ENCODE results near the gene SLC7A8. TPM values are rescaled to one million over a fixed set of nuclear protein-coding genes. Genes with fewer than 3 reads are reported as not detected.

The SLC7A8 gene
- total and polyA plus RNA-seq, 3 donors from 2014 or later: 73.5 to 94.2 (median 78.2) TPM

- intact Hi-C loops (cut with DNase I; ENCODE audit: low total_unique reads): no loop called here
- no peak overlapping the region for H3K27ac ChIP-seq
Measured at GRCh38 chr14:23147676-23148075, 35.8 kb downstream of the SLC7A8 start.

GRCh38 chr14:23146980-23147379 is 36.5 kb downstream of the SLC7A8 start:
- intact Hi-C loops (cut with DNase I; ENCODE audit: low total_unique reads): no loop called here
- WGBS, 2 donors: 95 to 96% methylated on average over 4 of the region's 4 CpGs
- no peak for DNase-seq
- Histone ChIP-seq H3K27ac (no peak overlapping the region), H3K4me3 (no peak overlapping the region), H3K4me1 (peaks cover 32% of the 10 kb centered on the region), H3K9me3 (no peaks in the 10 kb centered on the region), H3K36me3 (ENCODE audit: low read depth, missing control alignments) (no peaks in the 10 kb centered on the region), H3K27me3 (no peaks in the 10 kb centered on the region)
- TF ChIP-seq, protein P1, sequence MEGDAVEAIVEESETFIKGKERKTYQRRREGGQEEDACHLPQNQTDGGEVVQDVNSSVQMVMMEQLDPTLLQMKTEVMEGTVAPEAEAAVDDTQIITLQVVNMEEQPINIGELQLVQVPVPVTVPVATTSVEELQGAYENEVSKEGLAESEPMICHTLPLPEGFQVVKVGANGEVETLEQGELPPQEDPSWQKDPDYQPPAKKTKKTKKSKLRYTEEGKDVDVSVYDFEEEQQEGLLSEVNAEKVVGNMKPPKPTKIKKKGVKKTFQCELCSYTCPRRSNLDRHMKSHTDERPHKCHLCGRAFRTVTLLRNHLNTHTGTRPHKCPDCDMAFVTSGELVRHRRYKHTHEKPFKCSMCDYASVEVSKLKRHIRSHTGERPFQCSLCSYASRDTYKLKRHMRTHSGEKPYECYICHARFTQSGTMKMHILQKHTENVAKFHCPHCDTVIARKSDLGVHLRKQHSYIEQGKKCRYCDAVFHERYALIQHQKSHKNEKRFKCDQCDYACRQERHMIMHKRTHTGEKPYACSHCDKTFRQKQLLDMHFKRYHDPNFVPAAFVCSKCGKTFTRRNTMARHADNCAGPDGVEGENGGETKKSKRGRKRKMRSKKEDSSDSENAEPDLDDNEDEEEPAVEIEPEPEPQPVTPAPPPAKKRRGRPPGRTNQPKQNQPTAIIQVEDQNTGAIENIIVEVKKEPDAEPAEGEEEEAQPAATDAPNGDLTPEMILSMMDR (IDR thresholded peaks at IDR 0.05): no peak
- no peak for TF ChIP-seq POLR2A (IDR thresholded peaks at IDR 0.05)

More at GRCh38 chr14:23147676-23148075, 35.8 kb downstream of the SLC7A8 start:
- Histone ChIP-seq H3K9me3 (no peaks in the 10 kb centered on the region), H3K4me1 (peaks cover 39% of the 10 kb centered on the region), H3K36me3 (ENCODE audit: low read depth, missing control alignments) (no peaks in the 10 kb centered on the region), H3K4me3 (no peak overlapping the region), H3K27me3 (no peaks in the 10 kb centered on the region)
- WGBS, 2 donors: 64 to 88% methylated on average over 1 of the region's 1 CpG
- no peak for TF ChIP-seq POLR2A (IDR thresholded peaks at IDR 0.05)
- TF ChIP-seq, protein P1 (IDR thresholded peaks at IDR 0.05): no peak
- DNase-seq: peak; percentile 80

GRCh38 chr14:23146351-23146910 is 37.0 kb downstream of the SLC7A8 start:
- DNase-seq: no peak
- Histone ChIP-seq H3K36me3 (ENCODE audit: low read depth, missing control alignments) (no peaks in the 10 kb centered on the region), H3K27me3 (no peaks in the 10 kb centered on the region), H3K4me1 (peaks cover 26% of the 10 kb centered on the region), H3K4me3 (no peak overlapping the region), H3K9me3 (no peaks in the 10 kb centered on the region), H3K27ac (peak overlapping the region; percentile 47 to 64)
- TF ChIP-seq, protein P1 (IDR thresholded peaks at IDR 0.05): no peak
- TF ChIP-seq POLR2A (IDR thresholded peaks at IDR 0.05): no peak
- intact Hi-C loops (cut with DNase I; ENCODE audit: low total_unique reads): no loop called here
- 83 to 86% methylated on average over 2 of the region's 2 CpGs for WGBS, 2 donors

- intact Hi-C loops (cut with DNase I; ENCODE audit: low total_unique reads): no loop called here
- no peak overlapping the region for H3K4me3 ChIP-seq
- 72 to 74% methylated on average over 4 of the region's 4 CpGs for WGBS, 2 donors
- H3K4me1 ChIP-seq: peaks cover 21% of the 10 kb centered on the region
- H3K9me3 ChIP-seq: no peaks in the 10 kb centered on the region
- H3K27me3 ChIP-seq: no peaks in the 10 kb centered on the region
- H3K27ac ChIP-seq: peak overlapping the region; percentile 47 to 64
- H3K36me3 ChIP-seq (ENCODE audit: low read depth, missing control alignments): no peaks in the 10 kb centered on the region
- no peak for TF ChIP-seq POLR2A (IDR thresholded peaks at IDR 0.05)
- TF ChIP-seq, protein P1 (IDR thresholded peaks at IDR 0.05): no peak
- no peak for DNase-seq
Measured at GRCh38 chr14:23145794-23146350, 37.6 kb downstream of the SLC7A8 start.

DNA sequence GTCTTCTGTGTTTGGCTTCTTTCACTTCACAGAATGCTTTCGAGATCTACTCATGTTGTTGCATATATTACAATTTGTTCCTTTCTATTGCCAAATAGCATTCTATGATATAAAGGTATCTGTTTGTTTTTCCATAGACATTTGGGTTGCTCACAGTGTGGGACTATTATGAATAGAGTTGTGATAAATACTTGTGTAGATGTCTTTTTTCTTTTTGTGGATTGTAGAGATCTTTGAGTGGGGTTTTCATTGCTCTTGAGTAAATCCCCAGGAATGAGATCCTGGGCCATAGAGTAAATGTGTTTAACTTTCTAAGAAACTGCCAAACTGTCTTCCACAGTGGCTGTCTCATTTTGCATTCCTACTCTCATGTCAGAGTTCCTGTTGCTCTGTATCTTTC is 39.5 kb downstream of the SLC7A8 start:
- 32 to 69% methylated on average over 1 of the region's 1 CpG for WGBS, 2 donors
- Histone ChIP-seq H3K4me1 (peaks cover 21% of the 10 kb centered on the region), H3K27me3 (no peaks in the 10 kb centered on the region), H3K9me3 (no peaks in the 10 kb centered on the region), H3K36me3 (ENCODE audit: low read depth, missing control alignments) (no peaks in the 10 kb centered on the region), H3K4me3 (no peak overlapping the region), H3K27ac (no peak overlapping the region)
- intact Hi-C loops (cut with DNase I; ENCODE audit: low total_unique reads): no loop called here
- TF ChIP-seq POLR2A (IDR thresholded peaks at IDR 0.05): no peak
- DNase-seq: no peak

Measured in testis (tissue), 3 donors.